ENCODE measurements around the gene RORC.
A peak's percentile ranks its signal among the peaks of the same experiment; 100 is the strongest.
"Not testable (repeated sequence)": the region's sequence is repeated elsewhere in the genome, so short reads cannot be mapped to it uniquely, and the experiment has no call there.

The RORC gene

GRCh38 chr1:151782741-151783140 is 48.9 kb downstream of the RORC start:
- no peaks in the 10 kb centered on the region for H3K27me3 ChIP-seq (replicated peaks; ENCODE audit: insufficient read depth, low read length)
- no peaks in the 10 kb centered on the region for H3K36me3 ChIP-seq (replicated peaks; ENCODE audit: insufficient read depth, low read length)
- DNase-seq, result no peak
- H3K9me3 ChIP-seq (replicated peaks; ENCODE audit: insufficient read depth, low read length), result no peaks in the 10 kb centered on the region
- H3K9ac ChIP-seq (ENCODE audit: low read length), result no peak overlapping the region
- H4K20me1 ChIP-seq (ENCODE audit: insufficient read depth, low read length), result no peaks in the 10 kb centered on the region
- no peak for TF ChIP-seq EZH2 (optimal IDR thresholded peaks at IDR 0.05; ENCODE audit: low read depth, low read length)
- TF ChIP-seq, protein P1, sequence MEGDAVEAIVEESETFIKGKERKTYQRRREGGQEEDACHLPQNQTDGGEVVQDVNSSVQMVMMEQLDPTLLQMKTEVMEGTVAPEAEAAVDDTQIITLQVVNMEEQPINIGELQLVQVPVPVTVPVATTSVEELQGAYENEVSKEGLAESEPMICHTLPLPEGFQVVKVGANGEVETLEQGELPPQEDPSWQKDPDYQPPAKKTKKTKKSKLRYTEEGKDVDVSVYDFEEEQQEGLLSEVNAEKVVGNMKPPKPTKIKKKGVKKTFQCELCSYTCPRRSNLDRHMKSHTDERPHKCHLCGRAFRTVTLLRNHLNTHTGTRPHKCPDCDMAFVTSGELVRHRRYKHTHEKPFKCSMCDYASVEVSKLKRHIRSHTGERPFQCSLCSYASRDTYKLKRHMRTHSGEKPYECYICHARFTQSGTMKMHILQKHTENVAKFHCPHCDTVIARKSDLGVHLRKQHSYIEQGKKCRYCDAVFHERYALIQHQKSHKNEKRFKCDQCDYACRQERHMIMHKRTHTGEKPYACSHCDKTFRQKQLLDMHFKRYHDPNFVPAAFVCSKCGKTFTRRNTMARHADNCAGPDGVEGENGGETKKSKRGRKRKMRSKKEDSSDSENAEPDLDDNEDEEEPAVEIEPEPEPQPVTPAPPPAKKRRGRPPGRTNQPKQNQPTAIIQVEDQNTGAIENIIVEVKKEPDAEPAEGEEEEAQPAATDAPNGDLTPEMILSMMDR (IDR thresholded peaks at IDR 0.05; ENCODE audit: low read length), result no peak
- TF ChIP-seq EZH2phosphoT487 (IDR thresholded peaks at IDR 0.05; ENCODE audit: low read length), result no peak
- no peaks in the 10 kb centered on the region for H3K79me2 ChIP-seq (ENCODE audit: low read length)
- H3K9me2 ChIP-seq (replicated peaks; ENCODE audit: insufficient read depth, low read length), result no peaks in the 10 kb centered on the region
- H3K27ac ChIP-seq (ENCODE audit: low read length), result no peak overlapping the region
- peaks cover 17% of the 10 kb centered on the region for H3F3A ChIP-seq (ENCODE audit: insufficient read depth, low read length)
- H2AFZ ChIP-seq (ENCODE audit: low read length), result no peak overlapping the region
- H3K4me3 ChIP-seq (ENCODE audit: low read length), result no peak overlapping the region
- no peak overlapping the region for H3K4me2 ChIP-seq (ENCODE audit: low read depth, low read length)
- peaks cover 42% of the 10 kb centered on the region for H3K4me1 ChIP-seq (ENCODE audit: low read length)

DNA sequence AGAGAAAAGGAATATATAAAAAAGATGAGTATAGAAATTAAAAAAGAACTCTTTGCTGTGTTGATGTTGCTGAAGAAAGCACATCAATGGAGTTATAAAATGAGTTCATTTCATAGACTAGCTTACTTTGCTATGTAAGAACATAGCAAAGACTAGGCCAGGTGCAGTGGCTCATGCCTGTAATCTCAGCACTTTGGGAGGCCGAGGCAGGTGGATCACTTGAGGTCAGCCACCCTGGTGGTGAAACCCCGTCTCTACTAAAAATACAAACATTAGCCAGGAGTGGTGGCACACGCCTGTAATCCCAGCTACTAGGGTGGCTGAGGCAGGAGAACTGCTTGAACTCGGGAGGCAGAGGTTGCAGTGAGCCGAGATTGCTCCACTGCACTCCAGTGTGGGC is 49.6 kb downstream of the RORC start:
- H3K36me3 ChIP-seq (replicated peaks; ENCODE audit: insufficient read depth, low read length); H3K79me2 ChIP-seq (ENCODE audit: low read length); H3K9ac ChIP-seq (ENCODE audit: low read length); H4K20me1 ChIP-seq (ENCODE audit: insufficient read depth, low read length); H2AFZ ChIP-seq (ENCODE audit: low read length); H3K9me2 ChIP-seq (replicated peaks; ENCODE audit: insufficient read depth, low read length); H3K4me3 ChIP-seq (ENCODE audit: low read length); H3K9me3 ChIP-seq (replicated peaks; ENCODE audit: insufficient read depth, low read length); H3K27me3 ChIP-seq (replicated peaks; ENCODE audit: insufficient read depth, low read length): not testable (repeated sequence)
- peaks cover 17% of the 10 kb centered on the region for H3F3A ChIP-seq (ENCODE audit: insufficient read depth, low read length)
- peak overlapping the region; percentile 1; the same call in 1 of the 2 replicates for H3K4me2 ChIP-seq (ENCODE audit: low read depth, low read length)
- peaks cover 42% of the 10 kb centered on the region for H3K4me1 ChIP-seq (ENCODE audit: low read length)
- DNase-seq, result peak; percentile 69
- TF ChIP-seq, protein P1 (IDR thresholded peaks at IDR 0.05; ENCODE audit: low read length), result peak; percentile 18; the same call in 1 of the 2 replicates
- peak overlapping the region; percentile 26; the same call in 1 of the 2 replicates for H3K27ac ChIP-seq (ENCODE audit: low read length)

DNA sequence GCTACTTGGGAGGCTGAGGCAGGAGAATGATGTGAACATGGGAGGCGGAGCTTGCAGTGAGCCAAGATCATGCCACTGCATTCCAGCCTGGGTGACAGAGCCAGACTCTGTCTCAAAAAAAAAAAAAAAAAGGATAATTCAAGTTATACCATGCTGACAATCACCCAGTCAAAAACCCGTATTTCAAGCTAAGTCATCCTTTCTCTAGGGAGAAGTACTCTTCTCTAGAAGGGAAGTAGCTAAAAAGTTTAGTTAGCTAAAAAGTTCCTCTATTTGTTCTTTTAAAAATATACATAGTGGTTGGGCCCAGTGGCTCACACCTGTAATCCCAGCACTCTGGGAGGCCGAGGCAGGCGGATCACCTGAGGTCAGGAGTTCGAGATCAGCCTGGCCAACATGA is 50.9 kb downstream of the RORC start:
- DNase-seq; H3K27me3 ChIP-seq (replicated peaks; ENCODE audit: insufficient read depth, low read length); H4K20me1 ChIP-seq (ENCODE audit: insufficient read depth, low read length); H3K9ac ChIP-seq (ENCODE audit: low read length); H3K79me2 ChIP-seq (ENCODE audit: low read length); H3K4me3 ChIP-seq (ENCODE audit: low read length); H3K9me2 ChIP-seq (replicated peaks; ENCODE audit: insufficient read depth, low read length); H2AFZ ChIP-seq (ENCODE audit: low read length); H3K36me3 ChIP-seq (replicated peaks; ENCODE audit: insufficient read depth, low read length); H3K9me3 ChIP-seq (replicated peaks; ENCODE audit: insufficient read depth, low read length); H3K4me2 ChIP-seq (ENCODE audit: low read depth, low read length); H3K27ac ChIP-seq (ENCODE audit: low read length): not testable (repeated sequence)
- H3F3A ChIP-seq (ENCODE audit: insufficient read depth, low read length), result peaks cover 17% of the 10 kb centered on the region
- H3K4me1 ChIP-seq (ENCODE audit: low read length), result peaks cover 42% of the 10 kb centered on the region

DNA sequence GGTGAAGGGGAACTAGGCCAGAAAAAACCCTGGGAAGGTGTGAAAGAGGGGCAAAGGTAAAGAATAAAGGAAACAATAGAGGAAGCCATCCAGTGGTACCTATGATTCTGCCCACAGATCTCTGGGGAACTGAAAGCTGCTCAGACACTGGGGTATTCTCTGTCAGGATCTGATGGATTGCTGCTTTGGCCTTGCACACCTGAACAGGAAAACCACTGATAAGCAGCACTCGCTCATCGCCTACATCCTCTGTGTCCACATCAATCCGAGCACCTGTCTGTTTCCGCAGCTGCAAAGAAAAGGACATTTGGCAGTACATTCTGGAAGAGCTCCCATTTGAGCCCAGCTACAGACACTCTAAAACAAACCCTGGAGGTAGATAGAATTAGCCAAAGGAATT is 51.8 kb downstream of the RORC start:
- peaks cover 42% of the 10 kb centered on the region for H3K4me1 ChIP-seq (ENCODE audit: low read length)
- TF ChIP-seq EZH2 (optimal IDR thresholded peaks at IDR 0.05; ENCODE audit: low read depth, low read length), result no peak
- TF ChIP-seq, protein P1 (IDR thresholded peaks at IDR 0.05; ENCODE audit: low read length), result no peak
- no peak for TF ChIP-seq EZH2phosphoT487 (IDR thresholded peaks at IDR 0.05; ENCODE audit: low read length)

More for the DNA sequence above, 51.8 kb downstream of the RORC start:
- Histone ChIP-seq H3K27me3 (replicated peaks; ENCODE audit: insufficient read depth, low read length) (no peaks in the 10 kb centered on the region), H3K79me2 (ENCODE audit: low read length) (no peaks in the 10 kb centered on the region), H3K4me2 (ENCODE audit: low read depth, low read length) (peak overlapping the region; percentile 9; the same call in 1 of the 2 replicates), H3K4me3 (ENCODE audit: low read length) (no peak overlapping the region), H3K27ac (ENCODE audit: low read length) (peak overlapping the region; percentile 43; the same call in 1 of the 2 replicates), H3K9me3 (replicated peaks; ENCODE audit: insufficient read depth, low read length) (no peaks in the 10 kb centered on the region), H3K9ac (ENCODE audit: low read length) (no peak overlapping the region), H3K9me2 (replicated peaks; ENCODE audit: insufficient read depth, low read length) (no peaks in the 10 kb centered on the region), H3K36me3 (replicated peaks; ENCODE audit: insufficient read depth, low read length) (no peaks in the 10 kb centered on the region), H2AFZ (ENCODE audit: low read length) (no peak overlapping the region), H3F3A (ENCODE audit: insufficient read depth, low read length) (peaks cover 17% of the 10 kb centered on the region), H4K20me1 (ENCODE audit: insufficient read depth, low read length) (no peaks in the 10 kb centered on the region)
- peak; percentile 78 for DNase-seq

Measured in MM.1S (cell line).